K562 (cell line): ENCODE measurements around the gene ARL16. TPM values are rescaled to one million over a fixed set of nuclear protein-coding genes. Genes with fewer than 3 reads are reported as not detected.
A peak's percentile ranks its signal among the peaks of the same experiment; 100 is the strongest.

Source experiments
- ATAC-seq: fragments of 200-7000 bp; cut with Tn5 transposase; 3 replicates; pipeline ENCODE4 v1.9.1; 2020; ENCODE audit warnings: moderate library complexity
- BruUV-seq: library from RNA; stranded (reverse); fragments of 400-500 nt; replicated peaks from 2 replicates; lab custom pipeline; 2021; lab: Mats Ljungman, UMichigan
- CTCF ChIA-PET: fragments of 300-600 bp; formaldehyde crosslinking; extraction: SDS; loops from one replicate; lab custom pipeline; 2021; ENCODE audit warnings: low intra/inter-chr PET ratio; lab: Yijun Ruan, JAX
- POLR2A ChIA-PET: fragments of 300-600, 350-650 bp; sonication (Branson Sonifier 250); formaldehyde crosslinking; extraction: SDS; loops from one replicate; lab custom pipeline; 2021; ENCODE audit warnings: antibody characterized with exemption, inconsistent platforms; lab: Yijun Ruan, JAX
- DNase-seq, 4 experiments: peaks; one replicate each; pipeline versions ENCODE4 v3.0.0 to v3.0.0-alpha.2; 2011 to 2018; ENCODE audit warnings: low spot score in 3 of 4, mixed read lengths in 3 of 4; ENCODE audit errors: extremely low read depth in 1 of 4
- FAIRE-seq: peaks from 2 replicates; lab custom pipeline; 2011; peaks lifted over from hg19 to GRCh38; lab: Jason Lieb, UNC
- H2AFZ ChIP-seq: 2 replicates; pipeline ENCODE4 v1.6.0; 2011; ENCODE audit warnings: low read depth, low read length, control low read depth, inconsistent platforms
- H3K27ac ChIP-seq: fragments of 200-600 bp; 3 replicates; pipeline ENCODE4 v1.8.0; 2011; ENCODE audit warnings: low read depth, mild to moderate bottlenecking, control low read depth, inconsistent platforms, low read length, moderate library complexity, mixed read lengths; ENCODE audit errors: extremely low read depth
- H3K27me3 ChIP-seq, 2 experiments: fragments of 300-600 bp in 1 of 2; 2 replicates in 1 of 2; 3 replicates in 1 of 2; pipeline versions ENCODE4 v1.6.0 to v1.8.0; 2011; ENCODE audit warnings: inconsistent platforms in 2 of 2, low read length in 2 of 2, mild to moderate bottlenecking in 1 of 2, mixed read lengths in 1 of 2, moderate library complexity in 1 of 2; ENCODE audit not compliant: control insufficient read depth in 2 of 2, insufficient read depth in 2 of 2
- H3K36me3 ChIP-seq: fragments of 300-600 bp; 3 replicates; pipeline ENCODE4 v1.8.0; 2011; ENCODE audit warnings: mild to moderate bottlenecking, low read length, inconsistent platforms; ENCODE audit not compliant: control insufficient read depth, insufficient read depth
- H3K4me1 ChIP-seq, 2 experiments: fragments of 200-600 bp in 1 of 2; replicated peaks in 1 of 2; 2 replicates in 1 of 2; 3 replicates in 1 of 2; pipeline versions ENCODE4 v1.5.1 to v1.8.0; 2011; ENCODE audit warnings: inconsistent platforms in 2 of 2, low read length in 2 of 2, mild to moderate bottlenecking in 1 of 2, mixed read lengths in 1 of 2, moderate library complexity in 1 of 2; ENCODE audit not compliant: control insufficient read depth in 2 of 2, insufficient read depth in 2 of 2
- H3K4me2 ChIP-seq: 2 replicates; pipeline ENCODE4 v1.6.1; 2011; ENCODE audit warnings: low read length, control low read depth, inconsistent platforms, mixed read lengths; ENCODE audit not compliant: insufficient read depth
- H3K4me3 ChIP-seq: fragments of 200-600 bp; sonication (generic), shearing (Covaris generic); 2 replicates; pipeline ENCODE4 v1.5.1; 2016; ENCODE audit warnings: control low read depth, inconsistent platforms
- H3K79me2 ChIP-seq: fragments of 200-600 bp; 3 replicates; pipeline ENCODE4 v1.8.0; 2011; ENCODE audit warnings: low read length, inconsistent platforms; ENCODE audit not compliant: control insufficient read depth, insufficient read depth
- H3K9ac ChIP-seq, 2 experiments: 2 replicates each; pipeline versions ENCODE4 v1.6.0 to v1.6.1; 2011; ENCODE audit warnings: low read depth in 2 of 2, low read length in 2 of 2, control low read depth in 1 of 2, inconsistent platforms in 1 of 2, mild to moderate bottlenecking in 1 of 2, mixed read lengths in 1 of 2; ENCODE audit not compliant: insufficient read depth in 1 of 2
- H3K9me1 ChIP-seq: one replicate; pipeline ENCODE4 v1.6.0; 2011; ENCODE audit warnings: inconsistent platforms, mild to moderate bottlenecking, low read length, moderate library complexity; ENCODE audit not compliant: control insufficient read depth, insufficient read depth
- H3K9me3 ChIP-seq: replicated peaks from 2 replicates; pipeline ENCODE4 v1.5.1; 2011; ENCODE audit warnings: low read depth, low read length, inconsistent platforms; ENCODE audit not compliant: control insufficient read depth, insufficient read depth
- H4K20me1 ChIP-seq: replicated peaks from 2 replicates; pipeline ENCODE4 v1.6.1; 2011; ENCODE audit warnings: low read length, inconsistent platforms, mixed read lengths; ENCODE audit not compliant: control insufficient read depth, insufficient read depth
- CREB1 ChIP-seq, 2 experiments: sonication (generic) in 1 of 2; formaldehyde crosslinking in 1 of 2; IDR thresholded peaks; 2 replicates each; pipeline versions ENCODE4 v1.6.1 to v1.8.0; 2012 to 2022; ENCODE audit warnings: inconsistent platforms in 1 of 2, mild to moderate bottlenecking in 1 of 2, missing genetic modification reagents in 1 of 2, moderate library complexity in 1 of 2
- FOXP1 ChIP-seq: sonication (generic); formaldehyde crosslinking; IDR thresholded peaks from 2 replicates; pipeline ENCODE4 v1.8.0; 2022; ENCODE audit warnings: mild to moderate bottlenecking, missing genetic modification reagents
- HMGXB4 ChIP-seq: sonication (generic); formaldehyde crosslinking; IDR thresholded peaks from 2 replicates; pipeline ENCODE4 v1.8.1; 2023; ENCODE audit warnings: mild to moderate bottlenecking, missing genetic modification reagents
- MAFK ChIP-seq: IDR thresholded peaks from 2 replicates; pipeline ENCODE4 v1.6.1; 2011; ENCODE audit warnings: low read length, improper control_type of control experiment
- NR2C1 ChIP-seq, 2 experiments: fragments of 450-650 bp; IDR thresholded peaks; 2 replicates each; pipeline ENCODE4 v1.6.1; 2017; ENCODE audit warnings: mild to moderate bottlenecking in 2 of 2, antibody characterized with exemption in 1 of 2, inconsistent platforms in 1 of 2, missing compliant biosample characterization in 1 of 2, missing genetic modification characterization in 1 of 2
- POLR2A ChIP-seq: fragments of 450-650 bp; conservative IDR thresholded peaks from 2 replicates; pipeline ENCODE4 v1.6.1; 2016
- RAD51 ChIP-seq: fragments of 450-650 bp; IDR thresholded peaks from 2 replicates; pipeline ENCODE4 v1.7.1; 2016; ENCODE audit warnings: low read depth, mild to moderate bottlenecking, borderline replicate concordance
- STAG1 ChIP-seq: sonication (generic); formaldehyde crosslinking; IDR thresholded peaks from 2 replicates; pipeline ENCODE4 v1.5.0; 2020; ENCODE audit warnings: missing genetic modification reagents, borderline replicate concordance
- SUPT5H ChIP-seq: fragments of 450-650 bp; IDR thresholded peaks from 2 replicates; pipeline ENCODE4 v1.6.1; 2016
- TAF15 ChIP-seq: fragments of 200-400 bp; formaldehyde crosslinking; IDR thresholded peaks from 2 replicates; pipeline ENCODE4 v1.6.1; 2017; ENCODE audit warnings: mild to moderate bottlenecking, low read depth, low read length, moderate library complexity
- ZNF197 ChIP-seq: fragments of 200-800 bp; sonication (Bioruptor generic); IDR thresholded peaks from 2 replicates; pipeline ENCODE4 v1.6.1; 2016; ENCODE audit warnings: low read depth, missing genetic modification characterization, missing compliant biosample characterization
- ZNF445 ChIP-seq: fragments of 250-450 bp; sonication (Bioruptor Pico); IDR thresholded peaks from 2 replicates; pipeline ENCODE4 v1.4.0; 2020; ENCODE audit warnings: low read depth, mild to moderate bottlenecking, moderate library complexity
- WGBS: fragments of 100-300 bp; shearing (Covaris generic); methylation state at CpG from one replicate; pipeline ENCODE4 v1.1.6; 2016; ENCODE audit warnings: low coverage, mixed read lengths; ENCODE audit not compliant: insufficient coverage; ENCODE audit errors: missing lambda C conversion rate; 5-methylcytosine and 5-hydroxymethylcytosine counted together
- in situ Hi-C: fragments of 300-500 bp; cut with MboI; formaldehyde crosslinking; loops from 4 replicates; pipeline ENCODE4 v1.15.0; 2018; ENCODE audit warnings: inconsistent platforms, mixed read lengths
- intact Hi-C: fragments of 100-400 bp; cut with micrococcal nuclease; formaldehyde crosslinking; loops from 2 replicates; pipeline ENCODE4 v1.14.2; 2022
- polyA plus RNA-seq, 8 experiments: library from polyadenylated mRNA; depleted of rRNA in 4 of 8; stranded (reverse) in 5 of 8; unstranded in 3 of 8; fragments of >200 nt; fragmentation: Nextera tagmentation in 2 of 8; fragmentation: Illumina TruSeq in 1 of 8; extraction: Ambion mirVana in 2 of 8; extraction: Trizol in 1 of 8; gene quantifications; 2 replicates each; pipeline versions ENCODE4 v1.2.1 to v1.2.3, GENCODE V29; 2011 to 2014; ENCODE audit warnings: inconsistent platforms in 1 of 8, missing spikeins in 1 of 8
- total RNA-seq, 7 experiments: library from RNA; depleted of rRNA in 6 of 7; stranded (reverse); fragments of >200 nt in 6 of 7; fragmentation: Illumina TruSeq in 2 of 7; extraction: Trizol in 2 of 7; gene quantifications; 2 replicates each; pipeline versions ENCODE4 v1.2.1 to v1.2.3, GENCODE V29; 2011 to 2021; ENCODE audit warnings: low replicate concordance in 1 of 7
- TF ChIP-seq, protein P1 (sequence below), 3 experiments: IDR thresholded peaks in 2 of 3; conservative IDR thresholded peaks in 1 of 3; 2 replicates each; pipeline ENCODE4 v1.5.1; 2011 to 2012; ENCODE audit warnings: low read length in 3 of 3, mild to moderate bottlenecking in 3 of 3, control low read depth in 2 of 3, improper control_type of control experiment in 1 of 3, inconsistent platforms in 1 of 3, low read depth in 1 of 3, mixed read lengths in 1 of 3, moderate library complexity in 1 of 3; ENCODE audit not compliant: insufficient read depth in 2 of 3

The ARL16 gene
- total and polyA plus RNA-seq, 9 of the 15 experiments (the other 6 are each of a cell fraction or from before 2014, with no cell fraction given), result 5.4 to 32.4 (median 22.6) TPM

GRCh38 chr17:81707725-81708646 is 24.4 kb upstream of the ARL16 start (continued):
- TF ChIP-seq TAF15, result 0 out of 2 replicates have a peak, but pooled peaks have one; percentile 20
- no peak for TF ChIP-seq NR2C1 (IDR thresholded peaks at IDR 0.05)
- TF ChIP-seq NR2C1 (tag; IDR thresholded peaks at IDR 0.05), result no peak
- no peak for TF ChIP-seq FOXP1 (CRISPR knock-in tag)
- TF ChIP-seq ZNF197, result no peak
- peak; percentile 47; the same call in 1 of the 2 replicates for TF ChIP-seq POLR2A
- peak; percentile 50; the same call in 1 of the 2 replicates for TF ChIP-seq SUPT5H
- no peak for TF ChIP-seq MAFK

GRCh38 chr17:81706757-81707624 is 23.4 kb upstream of the ARL16 start:
- peaks cover 45% of the 10 kb centered on the region for H3K79me2 ChIP-seq
- in situ Hi-C loops, result no loop called here
- TF ChIP-seq RAD51 (no peak), ZNF445 (CRISPR knock-in tag) (no peak), STAG1 (CRISPR knock-in tag) (no peak), HMGXB4 (CRISPR knock-in tag) (0 out of 2 replicates have a peak, but pooled peaks have one; percentile 27), CREB1 (IDR thresholded peaks at IDR 0.05) (no peak), CREB1 (CRISPR knock-in tag; IDR thresholded peaks at IDR 0.05) (no peak)
- TF ChIP-seq, protein P1, sequence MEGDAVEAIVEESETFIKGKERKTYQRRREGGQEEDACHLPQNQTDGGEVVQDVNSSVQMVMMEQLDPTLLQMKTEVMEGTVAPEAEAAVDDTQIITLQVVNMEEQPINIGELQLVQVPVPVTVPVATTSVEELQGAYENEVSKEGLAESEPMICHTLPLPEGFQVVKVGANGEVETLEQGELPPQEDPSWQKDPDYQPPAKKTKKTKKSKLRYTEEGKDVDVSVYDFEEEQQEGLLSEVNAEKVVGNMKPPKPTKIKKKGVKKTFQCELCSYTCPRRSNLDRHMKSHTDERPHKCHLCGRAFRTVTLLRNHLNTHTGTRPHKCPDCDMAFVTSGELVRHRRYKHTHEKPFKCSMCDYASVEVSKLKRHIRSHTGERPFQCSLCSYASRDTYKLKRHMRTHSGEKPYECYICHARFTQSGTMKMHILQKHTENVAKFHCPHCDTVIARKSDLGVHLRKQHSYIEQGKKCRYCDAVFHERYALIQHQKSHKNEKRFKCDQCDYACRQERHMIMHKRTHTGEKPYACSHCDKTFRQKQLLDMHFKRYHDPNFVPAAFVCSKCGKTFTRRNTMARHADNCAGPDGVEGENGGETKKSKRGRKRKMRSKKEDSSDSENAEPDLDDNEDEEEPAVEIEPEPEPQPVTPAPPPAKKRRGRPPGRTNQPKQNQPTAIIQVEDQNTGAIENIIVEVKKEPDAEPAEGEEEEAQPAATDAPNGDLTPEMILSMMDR (IDR thresholded peaks at IDR 0.05 in 2 of 3, conservative IDR thresholded peaks at IDR 0.05 in 1 of 3; ENCODE audit: insufficient read depth in 2 of 3, low read depth in 1 of 3, low read length in 3 of 3), result peak in 1 of 3 experiments; percentile 33; a peak in 1 of 6 replicates

More at GRCh38 chr17:81706757-81707624, 23.4 kb upstream of the ARL16 start:
- FAIRE-seq (no peak), ATAC-seq (no peak), DNase-seq (peak in 2 of 4 experiments; percentile 37 to 44)
- H3K27me3 ChIP-seq, result no peaks in the 10 kb centered on the region
- H3K4me1 ChIP-seq, result peaks cover 15 to 72% of the 10 kb centered on the region in 2 experiments
- H3K36me3 ChIP-seq, result peaks cover 55% of the 10 kb centered on the region
- ChIA-PET CTCF (no interaction called here), POLR2A (interaction anchor here (0.6 to 1.6 kb wide), 7 partner anchors 11 to 138 kb away, joined by 3 to 4 read pairs (median 3); partner anchors contain the start of genes ARL16 and HGS)
- no peak overlapping the region for H3K27ac ChIP-seq
- H3K4me2 ChIP-seq, result no peak overlapping the region
- no peak overlapping the region; a peak in 1 of 4 replicates for H3K9ac ChIP-seq
- peaks cover 4% of the 10 kb centered on the region; the same call in 1 of the 2 replicates for H4K20me1 ChIP-seq
- H3K4me3 ChIP-seq, result no peak overlapping the region
- H3K9me1 ChIP-seq, result peaks cover 2% of the 10 kb centered on the region
- BruUV-seq, result TSS peak; percentile 32
- no peaks in the 10 kb centered on the region for H3K9me3 ChIP-seq
- no peak overlapping the region for H2AFZ ChIP-seq
- intact Hi-C loops, result no loop called here
- WGBS, result 93% methylated on average over 32 of the region's 54 CpGs
